ENCODE data around the gene MAN2A1. TPM values are rescaled to one million over a fixed set of nuclear protein-coding genes. Genes with fewer than 3 reads are reported as not detected.

MAN2A1 gene
- total RNA-seq, 1 donor from 2014 or later, result 83.6 TPM

GRCh38 chr5:109903061-109903460, 213.3 kb downstream of the MAN2A1 start:
- Mint-ChIP-seq H3K27me3 (ENCODE audit: unreplicated experiment) (no peaks in the 10 kb centered on the region), H3K27ac (ENCODE audit: unreplicated experiment) (no peak overlapping the region), H3K36me3 (ENCODE audit: low read depth, unreplicated experiment) (no peaks in the 10 kb centered on the region), H3K4me1 (ENCODE audit: unreplicated experiment) (no peaks in the 10 kb centered on the region), H3K9me3 (ENCODE audit: unreplicated experiment) (no peaks in the 10 kb centered on the region), H3K4me3 (ENCODE audit: unreplicated experiment) (no peak overlapping the region)
- no peak for TF ChIP-seq CTCF (IDR thresholded peaks at IDR 0.05; ENCODE audit: unreplicated experiment)
- no peak for DNase-seq (ENCODE audit: low spot score)

GRCh38 chr5:109905906-109906305, 216.2 kb downstream of the MAN2A1 start:
- Mint-ChIP-seq H3K27ac (ENCODE audit: unreplicated experiment) (no peak overlapping the region), H3K4me1 (ENCODE audit: unreplicated experiment) (no peaks in the 10 kb centered on the region), H3K36me3 (ENCODE audit: low read depth, unreplicated experiment) (no peaks in the 10 kb centered on the region), H3K9me3 (ENCODE audit: unreplicated experiment) (no peaks in the 10 kb centered on the region), H3K4me3 (ENCODE audit: unreplicated experiment) (no peak overlapping the region), H3K27me3 (ENCODE audit: unreplicated experiment) (no peaks in the 10 kb centered on the region)
- TF ChIP-seq CTCF (IDR thresholded peaks at IDR 0.05; ENCODE audit: unreplicated experiment), result no peak
- DNase-seq (ENCODE audit: low spot score), result no peak

GRCh38 chr5:109907189-109907588, 217.5 kb downstream of the MAN2A1 start:
- Mint-ChIP-seq H3K4me3 (ENCODE audit: unreplicated experiment) (no peak overlapping the region), H3K4me1 (ENCODE audit: unreplicated experiment) (no peaks in the 10 kb centered on the region), H3K36me3 (ENCODE audit: low read depth, unreplicated experiment) (no peaks in the 10 kb centered on the region), H3K9me3 (ENCODE audit: unreplicated experiment) (no peaks in the 10 kb centered on the region), H3K27ac (ENCODE audit: unreplicated experiment) (no peak overlapping the region), H3K27me3 (ENCODE audit: unreplicated experiment) (no peaks in the 10 kb centered on the region)
- DNase-seq (ENCODE audit: low spot score), result no peak
- no peak for TF ChIP-seq CTCF (IDR thresholded peaks at IDR 0.05; ENCODE audit: unreplicated experiment)

GRCh38 chr5:109907731-109908130, 218.0 kb downstream of the MAN2A1 start:
- Mint-ChIP-seq H3K9me3 (ENCODE audit: unreplicated experiment) (no peaks in the 10 kb centered on the region), H3K27me3 (ENCODE audit: unreplicated experiment) (no peaks in the 10 kb centered on the region), H3K36me3 (ENCODE audit: low read depth, unreplicated experiment) (no peaks in the 10 kb centered on the region), H3K4me3 (ENCODE audit: unreplicated experiment) (no peak overlapping the region), H3K4me1 (ENCODE audit: unreplicated experiment) (no peaks in the 10 kb centered on the region), H3K27ac (ENCODE audit: unreplicated experiment) (no peak overlapping the region)
- no peak for TF ChIP-seq CTCF (IDR thresholded peaks at IDR 0.05; ENCODE audit: unreplicated experiment)
- DNase-seq (ENCODE audit: low spot score), result no peak

GRCh38 chr5:109908366-109908765, 218.6 kb downstream of the MAN2A1 start:
- no peak overlapping the region for H3K27ac Mint-ChIP-seq (ENCODE audit: unreplicated experiment)
- DNase-seq (ENCODE audit: low spot score), result no peak
- H3K36me3 Mint-ChIP-seq (ENCODE audit: low read depth, unreplicated experiment), result no peaks in the 10 kb centered on the region
- no peak for TF ChIP-seq CTCF (IDR thresholded peaks at IDR 0.05; ENCODE audit: unreplicated experiment)
- no peaks in the 10 kb centered on the region for H3K27me3 Mint-ChIP-seq (ENCODE audit: unreplicated experiment)
- H3K9me3 Mint-ChIP-seq (ENCODE audit: unreplicated experiment), result no peaks in the 10 kb centered on the region
- H3K4me1 Mint-ChIP-seq (ENCODE audit: unreplicated experiment), result no peaks in the 10 kb centered on the region
- H3K4me3 Mint-ChIP-seq (ENCODE audit: unreplicated experiment), result no peak overlapping the region
